Neutrophil (primary cell): ENCODE results near the gene DTX1.

Experiments
- H3K27ac ChIP-seq: fragments of 200-600 bp; sonication (generic); 2 replicates; pipeline ENCODE4 v1.5.1; 2016; ENCODE audit warnings: mild to moderate bottlenecking, moderate library complexity
- H3K27me3 ChIP-seq: fragments of 200-600 bp; sonication (generic); 2 replicates; pipeline ENCODE4 v1.6.0; 2016; ENCODE audit warnings: mild to moderate bottlenecking
- H3K36me3 ChIP-seq: fragments of 200-600 bp; sonication (generic); 2 replicates; pipeline ENCODE4 v1.5.1; 2017
- H3K4me1 ChIP-seq, 2 experiments: fragments of 200-600 bp in 1 of 2; sonication (generic) in 1 of 2; 1 replicate in 1 of 2; 2 replicates in 1 of 2; pipeline versions ENCODE4 v1.5.1 to v1.6.1; 2013 to 2016; ENCODE audit warnings: low read depth in 1 of 2, low read length in 1 of 2, mild to moderate bottlenecking in 1 of 2, moderate library complexity in 1 of 2; ENCODE audit not compliant: control insufficient read depth in 1 of 2, insufficient read depth in 1 of 2
- H3K4me3 ChIP-seq, 2 experiments: fragments of 200-600 bp in 1 of 2; sonication (generic) in 1 of 2; 1 replicate in 1 of 2; 2 replicates in 1 of 2; pipeline ENCODE4 v1.5.1; 2013 to 2016; ENCODE audit warnings: low read depth in 1 of 2, low read length in 1 of 2, mild to moderate bottlenecking in 1 of 2, moderate library complexity in 1 of 2
- H3K9me3 ChIP-seq: fragments of 200-600 bp; sonication (generic); 2 replicates; pipeline ENCODE4 v1.5.1; 2016
- CTCF ChIP-seq: fragments of 200-600 bp; sonication (generic); IDR thresholded peaks from 2 replicates; pipeline ENCODE4 v1.5.1; 2016; ENCODE audit warnings: antibody characterized with exemption

The DTX1 gene

GRCh38 chr12:113146999-113147398, 90.5 kb downstream of the DTX1 start:
- Histone ChIP-seq H3K27ac (no peak overlapping the region), H3K36me3 (no peaks in the 10 kb centered on the region), H3K4me3 (no peak overlapping the region), H3K9me3 (no peaks in the 10 kb centered on the region), H3K4me1 (peaks cover 12 to 13% of the 10 kb centered on the region in 2 experiments), H3K27me3 (peaks cover 54% of the 10 kb centered on the region)
- TF ChIP-seq CTCF = no peak
